NOMO-1 treated with DMSO at 0.1 percent for 48 hours (cell line): ENCODE measurements around the gene NRF1.
"Not testable (repeated sequence)": the region's sequence is repeated elsewhere in the genome, so short reads cannot be mapped to it uniquely, and the experiment has no call there.

Experiments used
- DNase-seq: peaks from one replicate; lab custom pipeline; 2025; ENCODE audit not compliant: unreplicated experiment; lab: John Stamatoyannopoulos, UW

The NRF1 gene

DNA sequence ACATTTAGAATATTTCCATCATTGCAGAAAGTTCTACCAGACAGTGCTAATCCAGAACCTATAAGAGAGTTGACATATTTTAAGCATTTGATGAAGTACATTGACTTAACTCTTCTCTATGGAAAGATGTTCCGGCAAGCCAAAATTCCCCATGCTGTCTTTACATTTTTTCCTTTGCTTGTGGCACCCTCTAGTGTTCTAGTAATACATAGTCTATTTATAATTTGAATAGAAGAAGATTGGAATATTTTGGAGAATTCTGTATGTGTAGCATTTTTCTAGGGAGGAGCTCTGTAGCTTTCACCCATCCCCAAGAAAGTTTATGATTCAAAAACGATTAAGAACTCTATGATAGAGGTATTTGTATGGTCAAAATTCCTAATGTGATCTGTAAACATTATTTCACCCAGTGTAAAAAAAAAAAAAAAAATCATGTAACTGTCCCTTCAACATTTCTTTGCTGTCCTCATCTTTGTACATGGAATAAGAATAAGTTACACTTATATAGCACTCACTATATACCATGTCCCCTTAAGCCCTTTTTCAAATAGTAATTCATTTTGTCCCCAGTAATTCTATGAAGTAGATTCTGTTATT is 33.2 kb downstream of the NRF1 start:
- no peak for DNase-seq

DNA sequence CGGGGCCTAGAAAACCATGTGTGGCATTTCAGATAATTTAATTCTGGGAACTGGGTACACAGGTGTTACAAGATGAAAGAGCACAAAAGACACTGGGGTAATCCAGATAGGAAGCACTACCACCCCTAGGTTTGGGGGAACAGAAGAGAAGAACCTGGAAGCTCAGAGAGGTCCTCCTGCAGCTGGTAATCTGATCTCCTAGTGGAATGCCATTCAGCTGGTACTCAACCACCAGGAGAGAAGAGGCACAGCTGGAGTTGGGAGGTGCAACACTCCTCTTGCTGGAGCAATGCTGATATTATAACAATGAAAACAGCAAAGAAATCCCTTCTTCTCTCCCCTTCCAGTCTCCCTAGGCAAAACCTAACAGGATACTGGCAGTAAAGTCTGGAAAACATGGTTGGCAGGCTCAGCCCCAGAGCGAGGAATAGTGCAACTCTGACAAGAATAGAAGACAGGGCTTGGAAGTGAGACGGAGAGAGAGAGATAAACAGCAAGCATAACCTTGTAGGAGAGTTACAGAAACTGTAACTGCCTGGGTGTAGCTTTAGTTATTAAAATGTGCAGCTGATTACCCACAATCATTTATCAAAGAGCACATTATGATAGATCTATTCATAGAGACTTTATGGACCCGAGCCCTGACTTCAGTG is 35.0 kb downstream of the NRF1 start:
- no peak for DNase-seq

DNA sequence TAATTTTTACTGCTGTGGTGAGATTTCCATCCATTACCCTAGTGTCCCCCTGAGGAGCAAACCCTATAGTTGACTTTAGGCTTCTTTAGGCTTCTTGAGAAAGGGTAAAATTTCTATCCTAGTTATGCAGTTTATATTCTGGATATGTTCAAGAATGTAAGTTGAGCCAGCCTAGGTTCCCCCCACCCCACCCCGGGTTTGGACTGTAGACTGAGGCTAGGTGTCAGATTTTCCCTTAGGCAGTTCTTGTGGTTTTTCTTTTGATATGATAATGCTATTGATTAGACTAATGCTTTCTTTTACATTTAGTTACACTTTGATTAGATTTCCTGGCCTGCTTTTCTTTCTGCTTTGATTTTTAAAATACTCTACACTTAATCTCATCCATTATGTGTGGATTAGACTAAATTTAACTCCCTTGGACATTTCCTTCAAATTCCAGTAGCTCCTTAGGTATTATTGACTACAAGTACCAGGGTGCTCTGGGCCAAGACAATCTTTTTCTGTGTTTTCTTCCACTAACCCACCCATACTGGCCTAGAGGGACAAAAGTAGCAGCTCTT is 37.7 kb downstream of the NRF1 start:
- DNase-seq = no peak

DNA sequence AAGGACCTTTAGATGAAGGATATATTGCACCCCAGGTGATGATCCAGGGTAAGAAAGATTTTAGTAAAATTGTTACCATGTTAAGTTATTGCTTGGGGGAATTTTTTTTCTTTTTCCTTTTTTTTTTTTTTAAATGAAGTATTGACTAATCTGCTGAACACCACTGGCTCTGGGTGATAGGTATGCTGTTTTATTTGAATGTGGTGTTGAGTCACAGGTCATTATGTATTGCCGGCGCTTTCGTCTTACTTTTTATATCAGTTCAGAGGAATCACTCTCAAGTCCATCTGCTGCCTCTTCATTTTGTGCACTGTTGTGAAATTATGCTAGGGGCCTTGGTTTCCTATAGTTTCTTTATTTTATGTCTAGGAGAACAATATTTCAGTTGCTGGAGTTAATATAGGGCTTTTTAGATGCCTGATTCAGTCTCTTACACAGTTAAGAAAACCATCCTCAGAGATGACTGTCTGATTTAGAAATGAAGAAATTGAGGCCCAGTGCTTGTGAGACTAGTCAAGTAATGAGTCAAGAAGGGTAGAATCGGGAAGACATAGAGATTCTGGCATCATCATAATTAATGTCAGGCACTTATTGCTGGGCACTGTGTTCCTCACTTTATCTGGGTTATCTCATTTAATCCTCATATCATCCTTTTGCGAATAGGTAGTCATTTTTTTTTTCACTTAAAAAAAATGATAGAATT is 38.7 kb downstream of the NRF1 start:
- DNase-seq = no peak

DNA sequence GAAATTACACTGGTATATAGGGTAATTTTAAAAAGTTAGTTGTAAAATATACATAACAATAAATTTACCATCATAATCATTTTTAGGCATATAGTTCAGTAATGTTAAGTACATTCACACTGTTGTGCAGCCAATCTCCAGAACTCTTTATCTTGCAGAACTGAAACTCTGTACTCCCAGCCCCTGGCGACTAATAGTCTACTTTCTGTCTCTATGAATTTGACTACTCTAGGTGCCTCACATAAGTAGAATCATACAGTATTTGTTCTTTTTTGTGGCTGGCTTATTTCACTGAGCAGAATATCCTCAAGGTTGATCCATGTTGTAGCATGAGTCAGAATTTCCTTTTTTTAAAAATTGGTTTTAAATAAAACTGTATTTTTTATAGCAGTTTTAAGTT is 41.4 kb downstream of the NRF1 start:
- no peak for DNase-seq

DNA sequence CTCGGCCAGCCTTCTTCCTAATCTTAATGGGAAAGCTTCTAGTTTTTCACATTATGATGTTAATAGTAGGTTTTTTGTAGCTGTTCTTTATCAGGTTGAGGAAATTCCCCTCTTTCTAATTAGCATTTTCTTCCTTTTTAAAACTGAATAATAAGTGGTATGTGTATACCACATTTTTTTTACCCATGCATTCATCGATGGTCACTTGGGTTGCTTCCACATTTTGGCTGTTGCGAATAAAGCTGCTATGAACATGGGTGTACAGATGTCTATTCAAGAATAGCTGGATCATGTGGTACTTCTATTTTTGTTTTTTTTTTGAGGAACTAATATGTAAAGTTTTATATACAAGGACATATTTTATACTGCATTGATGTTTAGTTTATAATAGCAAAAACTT is 44.3 kb downstream of the NRF1 start:
- no peak for DNase-seq

DNA sequence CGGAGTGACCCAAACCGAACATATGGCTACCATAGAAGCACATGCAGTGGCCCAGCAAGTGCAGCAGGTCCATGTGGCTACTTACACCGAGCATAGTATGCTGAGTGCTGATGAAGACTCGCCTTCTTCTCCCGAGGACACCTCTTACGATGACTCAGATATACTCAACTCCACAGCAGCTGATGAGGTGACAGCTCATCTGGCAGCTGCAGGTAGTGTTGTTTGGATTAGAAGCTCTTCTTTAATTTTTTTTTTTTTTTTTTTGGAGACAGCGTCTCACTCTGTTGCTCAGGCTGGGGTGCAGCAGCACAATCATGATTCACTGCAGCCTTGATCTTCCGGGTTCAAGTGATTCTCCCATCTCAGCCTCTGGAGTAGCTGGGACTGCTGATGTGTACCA is 45.8 kb downstream of the NRF1 start:
- DNase-seq = no peak

DNA sequence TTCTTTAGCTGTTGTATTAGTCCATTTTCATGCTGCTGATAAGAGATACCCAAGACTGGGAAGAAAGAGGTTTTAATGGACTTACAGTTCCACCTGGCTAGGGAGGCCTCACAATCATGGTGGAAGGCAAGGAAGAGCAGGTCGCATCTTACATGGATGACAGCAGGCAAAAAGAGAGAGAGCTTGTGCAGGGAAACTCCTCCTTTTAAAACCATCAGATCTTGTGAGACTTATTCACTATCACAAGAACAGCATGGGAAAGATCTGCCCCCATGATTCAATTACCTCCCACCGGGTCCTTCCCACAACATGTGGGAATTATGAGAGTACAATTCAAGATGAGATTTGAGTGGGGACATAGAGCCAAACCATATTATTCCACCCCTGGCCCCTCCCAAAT is 48.4 kb downstream of the NRF1 start:
- DNase-seq = not testable (repeated sequence)

DNA sequence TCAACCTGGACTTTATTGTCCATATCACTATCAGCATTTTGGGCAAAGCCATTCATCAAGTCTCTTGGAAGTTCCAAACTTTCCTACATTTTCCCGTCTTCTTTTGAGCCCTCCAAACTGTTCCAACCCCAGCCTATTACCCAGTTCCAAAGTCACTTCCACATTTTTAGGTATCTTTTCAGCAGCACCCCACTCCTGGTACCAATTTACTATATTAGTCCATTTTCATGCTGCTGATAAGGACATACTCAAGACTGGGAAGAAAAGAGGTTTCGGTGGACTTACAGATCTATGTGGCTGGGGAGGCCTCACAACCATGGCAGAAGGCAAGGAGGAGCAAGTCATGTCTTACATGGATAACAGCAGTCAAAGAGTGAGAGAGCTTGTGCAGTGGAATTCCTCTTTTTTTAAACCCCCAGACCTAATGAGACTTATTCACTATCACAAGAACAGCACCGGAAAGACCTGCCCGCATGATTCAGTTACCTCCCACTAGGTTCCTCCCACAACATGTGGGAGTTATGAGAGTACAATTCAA is 50.2 kb downstream of the NRF1 start:
- DNase-seq = no peak

DNA sequence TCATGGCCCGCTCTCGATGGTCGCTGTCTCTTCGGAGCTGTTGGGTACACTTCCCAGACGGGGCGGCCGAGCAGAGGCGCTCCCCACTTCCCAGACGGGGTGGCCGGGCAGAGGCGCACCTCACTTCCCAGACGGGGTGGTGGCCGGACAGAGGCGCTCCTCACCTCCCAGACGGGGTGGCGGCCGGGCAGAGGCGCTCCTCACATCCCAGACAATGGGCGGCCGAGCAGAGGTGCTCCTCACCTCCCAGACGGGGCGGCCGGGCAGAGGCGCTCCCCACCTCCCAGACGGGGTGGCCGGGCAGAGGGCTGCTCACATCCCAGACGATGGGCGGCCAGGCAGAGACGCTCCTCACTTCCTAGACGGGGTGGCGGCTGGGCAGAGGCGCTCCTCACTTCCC is 51.7 kb downstream of the NRF1 start:
- not testable (repeated sequence) for DNase-seq

DNA sequence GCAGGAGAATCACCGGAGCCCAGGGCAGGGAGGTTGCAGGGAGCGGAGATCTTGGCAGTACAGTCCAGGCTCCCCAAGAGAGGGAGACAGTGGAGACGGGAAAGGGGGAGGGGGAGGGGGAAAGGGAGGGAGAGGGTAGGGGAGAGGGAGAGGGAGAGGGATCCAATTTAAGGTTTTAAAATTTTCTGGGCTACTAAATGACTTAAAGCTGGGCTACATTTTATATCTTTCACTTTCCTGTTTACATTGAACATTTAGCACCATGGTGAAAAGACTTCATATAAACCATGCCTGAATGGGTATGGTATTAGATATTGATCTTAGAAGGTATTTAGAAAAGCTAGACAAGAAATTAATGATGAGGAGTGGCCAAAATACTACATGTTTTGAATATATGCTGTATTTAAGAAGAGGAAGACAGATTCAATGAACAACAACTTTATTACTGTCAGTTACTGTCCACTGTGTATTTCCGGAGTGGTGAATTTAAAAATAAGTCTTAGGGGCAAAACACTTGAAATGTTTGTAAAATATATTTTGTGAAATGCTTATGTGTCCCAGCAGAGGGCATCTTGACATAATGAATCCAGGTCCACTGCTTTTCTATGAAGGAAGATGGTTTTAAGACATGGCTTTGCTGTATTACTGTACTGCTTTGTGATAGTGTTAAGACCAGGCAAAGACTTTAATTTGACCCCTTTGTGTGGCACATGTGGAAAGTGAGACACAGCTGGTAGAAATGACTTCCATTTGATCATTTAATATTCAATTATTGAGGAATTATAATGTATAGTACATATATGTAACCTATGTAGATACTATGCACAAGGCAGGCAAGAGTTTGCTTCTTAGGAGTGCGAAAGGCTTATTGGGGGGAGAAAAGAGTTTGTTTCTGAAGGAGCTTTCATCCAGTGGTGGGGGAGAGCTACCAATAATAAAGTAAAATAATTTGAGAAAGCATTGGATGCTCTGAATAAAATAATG is 52.8 kb downstream of the NRF1 start:
- DNase-seq = peak; percentile 28

DNA sequence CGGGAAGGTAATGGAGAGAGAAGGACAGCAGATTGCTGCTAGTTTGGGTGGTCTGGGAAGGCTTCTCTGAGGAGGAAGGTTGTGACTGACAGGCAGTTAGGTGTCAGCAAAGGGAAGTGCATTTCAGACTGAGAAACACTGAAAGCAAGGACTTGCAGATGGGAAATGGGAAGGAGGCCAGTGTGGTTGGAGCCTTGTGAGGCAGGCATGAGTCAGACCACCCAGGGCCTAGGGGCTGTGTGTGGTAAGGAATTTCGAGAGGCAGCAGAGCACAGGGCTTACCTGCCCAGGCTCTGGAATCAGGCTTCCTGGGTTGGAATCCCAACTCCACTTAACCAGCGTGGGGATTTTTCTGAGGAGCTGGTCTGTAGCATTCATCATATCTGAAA is 53.5 kb downstream of the NRF1 start:
- DNase-seq = no peak

DNA sequence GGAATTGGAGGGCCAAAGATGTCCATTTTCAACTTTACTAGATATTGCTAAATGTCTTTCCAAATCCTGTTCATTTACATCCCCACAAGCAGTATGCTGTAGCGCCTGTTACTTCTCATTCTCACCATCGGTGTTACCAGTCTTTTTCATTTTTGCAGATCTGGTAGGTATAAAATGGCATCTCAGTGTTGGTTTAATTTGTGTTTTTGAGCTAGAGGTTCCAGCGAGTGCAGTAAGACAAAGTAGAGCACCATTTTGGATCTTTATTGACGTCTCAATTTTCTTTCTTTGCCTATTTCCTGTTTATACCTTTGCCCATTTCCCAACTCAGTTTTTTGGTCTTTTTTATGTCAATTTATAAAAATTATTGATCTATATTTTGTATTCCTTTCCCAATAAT is 55.6 kb downstream of the NRF1 start:
- DNase-seq = no peak

DNA sequence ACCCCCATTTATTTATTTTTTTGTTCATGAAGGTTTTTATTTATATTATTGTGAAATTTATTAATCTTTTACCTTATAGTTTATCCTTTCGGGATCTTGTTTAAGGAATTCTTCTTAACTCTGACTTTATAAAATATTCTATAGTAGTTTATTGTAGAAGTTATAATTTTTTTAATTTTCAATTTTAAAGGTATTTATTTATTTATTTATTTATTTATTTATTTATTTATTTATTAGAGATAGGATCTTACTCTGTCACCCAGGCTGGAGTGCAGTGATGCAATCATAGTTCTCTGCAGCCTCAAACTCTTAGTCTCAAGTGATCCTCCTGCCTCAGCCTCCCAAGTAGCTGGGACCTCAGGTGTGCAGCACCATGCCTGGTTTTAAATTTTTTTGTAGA is 56.0 kb downstream of the NRF1 start:
- no peak for DNase-seq

DNA sequence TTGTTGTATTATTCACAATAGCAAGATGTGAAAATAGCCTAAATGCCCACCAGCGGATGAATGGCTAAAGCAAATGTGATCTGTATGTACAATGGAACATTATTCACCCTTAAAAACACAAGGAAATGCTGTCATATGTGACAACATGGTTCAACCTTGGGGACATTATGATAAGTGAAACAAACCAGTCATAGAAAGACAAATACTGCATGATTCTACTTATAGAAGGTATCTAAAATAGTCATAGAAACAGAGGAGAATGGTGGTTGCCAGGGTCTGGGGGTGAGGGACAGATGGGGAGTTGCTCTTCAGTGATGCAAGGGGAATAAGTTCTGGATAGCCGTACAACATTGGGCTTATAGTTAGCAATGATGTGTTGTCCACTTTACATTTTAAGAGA is 58.4 kb downstream of the NRF1 start:
- DNase-seq = no peak

DNA sequence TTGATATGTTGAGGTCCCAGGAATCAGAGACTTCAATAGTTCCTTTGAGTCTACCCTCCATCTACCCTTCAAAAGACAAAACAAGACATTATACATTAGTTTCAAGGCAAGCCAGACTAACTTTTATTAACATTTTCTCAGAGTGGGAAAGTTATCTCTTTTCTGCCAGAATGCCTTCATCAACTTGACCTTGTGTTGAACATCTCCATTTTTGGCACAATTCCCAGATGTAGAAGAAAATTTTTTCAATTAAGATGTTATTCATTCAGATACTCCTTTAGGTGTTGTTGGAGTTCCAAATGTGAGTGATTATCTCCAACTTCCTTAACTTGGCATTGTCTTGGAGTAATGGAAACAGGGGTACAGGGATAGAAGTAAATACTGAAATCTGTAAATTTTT is 59.1 kb downstream of the NRF1 start:
- DNase-seq = no peak

DNA sequence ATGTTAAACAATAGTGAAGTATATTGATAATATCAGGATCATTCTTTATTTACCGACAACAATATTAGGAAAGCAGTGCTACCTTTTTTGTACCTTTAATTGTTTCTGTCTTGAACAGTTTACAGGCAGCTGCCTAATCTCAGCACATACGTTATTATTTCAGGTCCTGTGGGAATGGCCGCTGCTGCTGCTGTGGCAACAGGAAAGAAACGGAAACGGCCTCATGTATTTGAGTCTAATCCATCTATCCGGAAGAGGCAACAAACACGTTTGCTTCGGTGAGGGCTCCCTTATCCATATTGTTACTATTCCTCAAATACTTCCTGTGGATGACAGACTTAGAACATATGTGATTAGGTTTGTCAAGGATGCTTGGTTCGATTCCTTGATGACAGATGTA is 59.7 kb downstream of the NRF1 start:
- no peak for DNase-seq

DNA sequence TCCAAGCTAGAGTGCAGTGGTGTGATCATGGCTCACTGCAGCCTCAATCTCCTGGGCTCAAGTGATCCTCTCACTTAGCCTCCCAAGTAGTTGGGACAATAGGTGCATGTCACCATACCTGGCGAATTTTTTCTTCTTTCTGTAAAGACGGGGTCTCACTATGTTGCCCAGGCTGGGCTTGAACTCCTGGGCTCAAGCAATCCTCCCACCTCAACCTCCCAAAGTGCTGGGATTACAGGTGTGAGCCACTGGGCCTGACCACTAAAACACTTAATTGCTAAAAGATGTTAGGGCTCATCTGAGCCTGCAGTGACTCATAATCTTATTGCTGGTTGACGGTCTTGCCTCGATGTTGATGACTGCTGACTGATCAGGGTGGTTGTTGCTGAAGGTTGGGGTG is 63.0 kb downstream of the NRF1 start:
- DNase-seq = not testable (repeated sequence)

DNA sequence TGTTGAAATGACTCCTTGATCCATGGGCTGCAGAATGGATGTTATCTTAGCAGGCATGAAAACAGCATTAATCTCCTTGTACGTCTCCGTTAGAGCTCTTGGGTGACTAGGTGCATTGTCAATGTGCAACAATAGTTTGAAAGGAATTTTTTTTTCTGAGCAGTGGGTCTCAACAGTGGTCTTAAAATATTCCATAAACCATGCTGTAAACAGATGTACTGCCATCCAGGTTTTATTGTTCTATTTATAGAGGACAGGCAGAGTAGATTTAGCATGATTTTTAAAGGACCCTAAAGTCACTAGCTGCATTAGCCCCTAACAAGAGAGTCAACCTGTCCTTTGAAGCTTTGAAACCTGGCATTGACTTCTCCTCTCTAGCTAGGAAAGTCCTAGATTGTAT is 64.0 kb downstream of the NRF1 start:
- DNase-seq = no peak

DNA sequence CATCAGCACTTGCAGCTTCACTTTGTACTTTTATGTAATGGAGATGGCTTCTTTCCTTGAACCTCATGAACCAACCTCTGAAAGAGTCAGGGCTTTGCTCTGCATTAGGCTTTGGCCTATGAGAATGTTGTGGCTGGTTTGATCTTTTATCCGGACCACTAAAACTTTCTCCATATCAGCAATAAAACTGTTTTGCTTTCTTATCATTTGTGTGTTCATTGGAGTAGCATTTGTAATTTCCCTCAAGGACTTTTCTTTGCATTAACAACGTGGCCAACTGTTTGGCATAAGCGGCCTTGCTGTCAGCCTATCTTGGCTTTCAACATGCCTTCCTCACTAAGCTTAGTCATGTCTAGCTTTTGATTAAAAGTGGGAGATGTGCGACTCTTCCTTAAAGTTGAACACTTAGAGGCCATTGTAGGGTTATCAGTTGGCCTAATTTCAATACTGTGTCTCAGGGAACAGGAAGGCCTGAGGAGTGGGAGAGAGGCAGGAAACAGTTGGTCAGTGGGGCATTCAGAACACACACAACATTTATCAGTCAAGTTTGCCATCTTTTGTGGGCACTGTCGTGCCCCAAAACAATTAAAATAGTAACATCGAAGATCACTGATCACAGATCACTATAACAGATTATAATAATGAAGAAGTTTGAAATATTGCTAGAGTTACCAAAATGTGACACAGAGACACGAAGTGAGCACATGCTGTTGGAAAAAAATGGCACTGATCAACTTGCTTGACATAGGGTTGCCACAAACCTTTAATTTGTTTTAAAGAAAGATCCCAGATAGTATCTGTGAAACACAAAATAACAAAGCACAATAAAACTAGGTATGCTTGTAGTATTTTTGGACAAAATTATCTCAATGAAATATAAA is 64.7 kb downstream of the NRF1 start:
- DNase-seq = no peak
